NCI-H524 (cell line): ENCODE results near the gene SH3BP2.
A peak's percentile ranks its signal among the peaks of the same experiment; 100 is the strongest.

Experiments used
- DNase-seq, 2 experiments: peaks; one replicate each; lab custom pipeline; 2025; lab: John Stamatoyannopoulos, UW

Gene SH3BP2

DNA sequence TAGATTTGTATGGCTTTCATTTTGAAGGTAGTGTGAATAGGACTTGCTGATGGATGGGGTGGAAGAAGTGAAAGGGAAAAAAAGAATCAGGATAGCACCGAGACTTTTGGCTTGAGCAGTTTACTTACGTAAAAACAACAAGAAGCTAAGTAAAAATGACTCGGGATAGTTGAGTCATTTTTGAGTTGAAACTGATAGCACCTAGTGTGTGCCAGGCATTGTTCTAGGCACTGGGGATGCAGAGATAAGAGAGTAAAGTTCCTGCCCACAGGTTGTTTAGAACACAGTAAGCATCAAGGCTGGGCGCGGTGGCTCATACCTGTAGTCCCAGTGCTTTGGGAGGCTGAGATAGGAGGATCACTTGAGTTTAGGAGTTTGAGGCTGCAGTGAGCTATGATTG lies 85.5 kb downstream of the SH3BP2 start:
- DNase-seq, result no peak

DNA sequence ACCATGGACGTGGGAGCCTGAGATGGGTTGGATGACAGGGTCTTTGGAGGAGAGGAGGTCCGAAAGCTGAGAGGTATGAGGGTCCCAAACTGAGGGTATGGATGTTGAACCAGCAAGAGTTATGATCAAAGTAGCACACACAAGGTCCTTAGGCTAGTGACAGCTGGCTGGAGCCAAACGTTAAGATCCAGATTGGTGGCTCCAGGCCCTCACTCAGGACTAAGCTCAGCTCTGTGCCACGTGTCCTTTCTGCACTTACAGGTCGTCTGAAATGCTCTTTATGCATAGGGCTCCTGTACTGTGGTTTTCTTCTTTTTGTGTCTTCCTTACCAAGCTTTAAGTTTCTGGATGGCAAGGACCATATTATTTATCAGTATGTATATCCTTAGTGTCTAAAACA lies 86.1 kb downstream of the SH3BP2 start:
- peak; percentile 50 to 76 for DNase-seq

DNA sequence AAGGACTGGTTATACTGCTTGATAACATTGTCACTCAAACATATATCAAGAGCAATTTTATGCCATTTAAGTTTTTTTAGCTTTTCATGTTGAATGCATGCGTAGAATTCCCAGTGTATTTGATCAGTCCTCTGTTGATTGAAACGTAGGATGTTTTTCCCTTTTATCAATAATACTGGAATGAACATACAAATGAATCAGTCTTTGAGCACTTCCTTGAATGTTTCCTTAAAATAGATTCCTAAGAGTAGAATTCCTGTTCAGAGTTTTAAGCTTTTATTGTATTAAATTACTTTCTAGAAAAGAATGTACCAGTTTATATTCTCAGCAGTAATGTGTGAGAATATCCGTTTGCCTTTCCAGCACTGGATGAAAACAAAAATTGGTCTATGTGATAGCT lies 88.5 kb downstream of the SH3BP2 start:
- DNase-seq, result no peak

DNA sequence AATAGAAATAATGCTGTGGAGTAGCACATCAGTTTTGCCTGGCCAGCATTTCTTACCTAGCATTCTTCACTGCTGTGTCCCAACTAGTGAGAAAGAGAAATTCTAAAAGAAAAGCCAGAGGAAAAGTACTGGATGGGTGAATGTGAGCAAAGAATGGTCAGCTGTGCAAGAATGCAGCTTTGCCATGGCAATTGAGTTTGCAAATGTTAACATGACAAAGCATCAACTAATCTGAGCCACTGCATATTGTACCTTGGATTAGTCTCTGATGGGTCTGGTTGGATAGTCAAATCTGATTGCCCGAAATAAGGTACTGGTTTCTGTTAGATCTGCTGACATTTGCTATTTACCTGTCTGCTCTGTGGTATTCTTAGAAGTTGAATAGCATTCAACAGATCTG lies 89.5 kb downstream of the SH3BP2 start:
- no peak for DNase-seq

DNA sequence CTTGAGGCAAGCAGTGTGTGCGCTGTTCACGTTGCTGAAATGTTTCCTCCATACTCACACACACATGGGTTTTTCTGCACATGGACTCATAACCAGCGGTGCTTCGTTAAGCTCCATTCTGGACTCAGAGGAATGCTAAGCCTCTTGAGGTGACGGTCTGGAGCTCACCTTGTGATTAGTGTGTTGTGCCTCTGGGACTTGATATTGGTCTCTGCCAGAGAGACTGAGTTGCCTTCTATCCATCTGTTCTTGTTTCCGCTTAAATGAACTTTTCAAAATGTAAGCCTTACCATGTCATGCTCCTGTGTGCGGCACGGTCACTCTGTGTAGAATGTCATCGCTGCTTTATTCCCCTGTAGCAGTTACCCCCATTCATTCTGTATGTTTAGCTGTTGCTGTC lies 93.3 kb downstream of the SH3BP2 start:
- peak; percentile 76 to 92 for DNase-seq

DNA sequence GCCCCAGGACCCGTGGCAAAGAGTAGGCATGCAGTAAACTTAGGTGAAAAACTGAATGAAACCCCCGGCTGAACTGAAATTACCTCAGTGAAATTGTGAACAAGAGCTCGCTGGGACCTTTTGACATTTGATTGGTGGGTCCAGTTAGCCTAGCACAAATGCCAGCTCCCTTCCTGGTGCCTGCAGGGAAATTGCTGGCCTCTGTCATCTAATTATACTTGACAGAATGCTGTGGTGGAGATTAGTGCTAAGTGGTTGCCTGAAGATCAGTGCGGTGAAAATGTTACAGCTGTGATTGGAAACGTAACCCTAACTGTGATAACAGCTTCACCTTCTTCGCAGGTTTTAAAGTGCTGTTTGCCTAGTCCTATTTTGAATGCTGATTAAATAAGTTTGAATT lies 93.7 kb downstream of the SH3BP2 start:
- peak; percentile 59 to 91 for DNase-seq

DNA sequence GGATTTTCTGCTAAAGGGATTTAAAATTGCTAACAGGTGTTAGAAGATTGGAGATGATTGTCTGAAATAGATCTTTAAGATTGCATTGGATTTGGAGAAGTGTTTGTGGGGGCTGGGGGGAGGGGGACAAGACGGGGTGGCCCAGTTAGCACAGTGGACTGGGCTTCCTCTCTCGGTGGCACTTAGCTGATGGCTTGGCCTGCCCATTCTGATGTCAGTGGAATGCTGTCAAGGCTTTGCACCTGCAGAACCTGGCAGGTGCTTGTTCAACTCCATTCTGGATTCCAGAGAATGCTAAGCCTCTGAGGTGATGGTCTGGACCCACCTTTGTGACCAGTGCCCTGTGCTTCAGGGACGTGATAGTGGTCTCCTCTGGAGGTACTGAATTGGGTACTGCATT lies 94.5 kb downstream of the SH3BP2 start:
- peak in 1 of 2 experiments; percentile 83 for DNase-seq

DNA sequence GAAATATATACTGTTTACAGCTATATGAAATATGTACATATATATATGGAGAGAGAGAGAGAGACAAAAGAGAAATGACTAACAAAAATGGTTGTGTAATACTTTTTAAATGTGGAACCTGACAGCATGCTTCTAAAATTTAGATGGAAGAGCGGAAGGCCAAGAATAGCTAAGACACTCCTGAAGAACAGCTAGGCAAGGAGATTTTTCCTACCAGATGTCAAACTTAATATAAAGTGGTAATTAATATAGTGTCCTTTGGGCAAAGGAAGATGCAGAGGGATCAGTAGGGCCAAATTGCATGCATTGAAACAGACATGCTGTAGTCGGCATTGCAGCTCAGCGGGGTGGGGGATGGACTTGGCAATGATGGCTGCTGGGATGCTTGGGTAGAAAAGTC lies 96.0 kb downstream of the SH3BP2 start:
- DNase-seq, result peak in 1 of 2 experiments; percentile 62
